Hepatic stellate cell (primary cell): ENCODE results near the gene CBS.
A peak's percentile ranks its signal among the peaks of the same experiment; 100 is the strongest.
"Not testable (repeated sequence)": the region's sequence is repeated elsewhere in the genome, so short reads cannot be mapped to it uniquely, and the experiment has no call there.

ENCODE experiments used
- DNase-seq: peaks from one replicate; pipeline ENCODE4 v3.0.0; 2011; ENCODE audit warnings: low spot score

Gene CBS

DNA sequence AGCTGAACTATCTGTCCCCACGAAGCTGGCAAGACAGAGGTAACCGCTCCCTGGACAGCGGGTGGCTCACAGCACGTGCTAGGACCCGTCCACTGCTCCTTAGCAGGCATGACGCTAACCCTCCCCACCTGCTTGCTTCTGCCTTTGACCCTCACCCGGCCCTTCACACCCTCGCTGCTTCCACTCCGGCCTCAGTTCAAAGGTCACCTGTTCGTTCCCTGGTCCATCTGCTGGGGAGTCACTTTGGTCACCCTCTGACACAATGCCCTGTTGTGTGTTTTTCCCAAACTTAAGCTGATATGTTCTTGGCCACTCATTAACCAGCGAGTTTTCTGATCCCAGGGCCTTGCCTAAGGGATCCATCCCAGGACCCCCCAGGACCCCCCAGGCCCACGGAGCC, 7.6 kb downstream of the CBS start:
- not testable (repeated sequence) for DNase-seq

DNA sequence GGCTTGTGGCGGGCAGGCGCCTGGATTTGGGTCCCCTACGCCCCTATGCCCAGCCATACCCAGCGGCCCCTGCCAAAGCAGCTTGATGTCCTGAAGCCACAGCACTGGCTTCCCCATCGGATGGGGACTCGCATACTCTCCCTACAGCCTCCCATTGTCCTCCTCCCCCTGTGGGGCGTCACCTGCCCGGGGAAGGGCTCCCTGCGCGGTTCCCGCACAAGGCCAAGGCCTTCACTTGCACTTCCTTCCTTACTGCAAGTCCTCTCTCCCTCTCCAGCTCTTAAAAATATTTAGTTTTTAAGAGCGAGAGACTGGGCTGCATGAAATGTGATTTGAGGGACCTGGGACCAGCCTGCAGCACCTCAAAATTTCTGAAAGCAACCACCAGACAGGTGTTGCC, 8.9 kb downstream of the CBS start:
- DNase-seq, result not testable (repeated sequence)

DNA sequence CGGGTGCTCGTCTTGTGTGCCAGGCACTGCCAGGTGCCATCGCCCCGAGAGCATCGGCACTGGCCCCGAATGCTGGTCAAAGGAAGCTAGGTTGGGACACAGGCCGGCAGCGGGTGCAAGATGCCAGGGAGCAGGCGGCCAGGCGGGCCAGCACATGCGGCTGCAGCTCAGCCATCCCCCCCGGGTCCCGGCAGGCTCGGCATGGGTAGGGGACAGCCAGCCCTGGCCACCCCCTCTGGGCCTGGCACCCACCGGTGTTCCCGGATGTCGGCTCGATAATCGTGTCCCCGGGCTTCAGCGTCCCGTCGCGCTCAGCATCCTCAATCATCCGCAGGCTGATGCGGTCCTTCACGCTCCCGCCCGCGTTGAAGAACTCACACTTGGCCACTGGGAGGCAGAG, 9.6 kb downstream of the CBS start:
- DNase-seq, result not testable (repeated sequence)

DNA sequence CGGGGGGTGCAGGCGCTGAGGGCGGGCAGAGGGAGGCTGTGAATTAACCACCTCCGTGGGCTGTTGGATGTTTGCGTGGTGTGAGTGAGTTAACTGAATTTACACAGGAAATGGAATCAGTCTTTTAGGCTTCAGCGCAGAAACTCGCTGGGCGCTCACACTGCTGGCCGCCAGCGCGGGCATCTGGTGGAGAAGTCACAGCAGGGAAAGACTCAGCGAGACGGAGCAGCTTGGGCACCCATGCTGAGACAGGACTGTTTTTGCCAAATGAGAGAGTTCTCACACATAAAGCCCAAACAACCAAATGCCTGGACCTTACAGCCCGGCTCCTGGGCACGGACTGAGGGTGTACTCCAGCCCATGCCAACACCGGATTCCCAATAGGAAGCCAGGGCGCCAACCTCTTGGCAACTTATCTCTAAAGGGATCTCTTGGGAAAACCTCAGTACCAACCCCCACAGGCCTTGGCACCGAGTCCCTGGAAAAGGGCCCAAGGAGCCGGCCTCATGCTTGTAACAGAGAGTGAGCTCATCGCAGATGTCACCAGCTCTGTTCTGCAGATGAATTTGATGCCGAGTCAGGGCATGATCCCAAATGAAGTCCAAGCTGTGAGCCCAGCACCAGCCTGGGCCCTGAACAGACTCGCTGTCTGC, 11.2 kb downstream of the CBS start:
- not testable (repeated sequence) for DNase-seq

DNA sequence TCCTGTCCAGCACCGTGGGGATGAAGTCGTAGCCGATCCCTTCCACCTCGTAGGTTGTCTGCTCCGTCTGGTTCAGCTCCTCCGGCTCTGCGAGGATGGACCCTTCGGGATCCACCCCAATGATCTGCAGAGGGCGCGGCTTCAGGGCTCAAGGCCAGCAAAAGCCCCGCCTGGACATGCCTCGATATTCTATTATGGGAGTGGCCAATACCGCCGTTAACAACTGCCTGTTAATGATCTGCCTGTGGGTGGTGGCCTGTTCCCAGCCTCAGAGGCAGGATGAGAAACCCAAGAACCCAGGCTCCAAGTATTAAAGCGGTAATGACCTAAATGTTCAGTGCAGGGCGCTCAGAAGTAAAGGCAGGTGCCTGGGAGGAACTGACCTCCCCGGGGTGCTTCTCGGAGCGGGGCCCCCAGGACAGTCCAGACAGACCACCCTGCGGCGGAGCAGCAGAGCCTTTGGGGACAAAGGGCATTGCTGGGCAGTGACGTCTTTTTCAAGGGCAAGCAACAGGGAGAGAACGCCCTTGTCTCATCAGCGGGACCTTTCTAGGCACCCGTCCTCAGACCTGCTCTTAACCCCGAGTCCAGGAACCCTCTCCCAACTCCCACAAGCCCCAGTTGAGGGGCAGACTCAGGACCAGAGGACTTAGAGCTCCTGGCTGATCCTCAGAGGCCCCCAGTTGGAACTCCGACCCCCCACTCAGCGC, 12.5 kb downstream of the CBS start:
- DNase-seq, result not testable (repeated sequence)

DNA sequence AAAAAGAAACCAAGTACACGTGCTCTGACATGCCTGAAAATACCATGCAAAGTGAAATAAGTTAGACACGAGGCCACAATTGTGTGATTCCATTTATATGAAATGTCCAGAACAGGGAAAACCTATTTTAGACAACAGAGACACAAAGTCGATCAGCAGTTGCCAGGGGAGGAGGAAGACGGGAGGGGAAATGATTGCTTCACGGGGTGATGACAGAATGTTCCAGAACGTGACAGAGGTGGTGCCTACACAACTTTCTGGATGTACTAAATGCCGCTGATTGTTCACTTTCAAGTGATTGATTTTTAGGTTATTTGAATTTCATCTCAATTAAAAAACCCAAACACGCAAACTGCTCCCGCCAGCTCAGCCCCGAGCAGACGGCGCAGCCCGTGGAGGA, 22.5 kb downstream of the CBS start:
- not testable (repeated sequence) for DNase-seq

DNA sequence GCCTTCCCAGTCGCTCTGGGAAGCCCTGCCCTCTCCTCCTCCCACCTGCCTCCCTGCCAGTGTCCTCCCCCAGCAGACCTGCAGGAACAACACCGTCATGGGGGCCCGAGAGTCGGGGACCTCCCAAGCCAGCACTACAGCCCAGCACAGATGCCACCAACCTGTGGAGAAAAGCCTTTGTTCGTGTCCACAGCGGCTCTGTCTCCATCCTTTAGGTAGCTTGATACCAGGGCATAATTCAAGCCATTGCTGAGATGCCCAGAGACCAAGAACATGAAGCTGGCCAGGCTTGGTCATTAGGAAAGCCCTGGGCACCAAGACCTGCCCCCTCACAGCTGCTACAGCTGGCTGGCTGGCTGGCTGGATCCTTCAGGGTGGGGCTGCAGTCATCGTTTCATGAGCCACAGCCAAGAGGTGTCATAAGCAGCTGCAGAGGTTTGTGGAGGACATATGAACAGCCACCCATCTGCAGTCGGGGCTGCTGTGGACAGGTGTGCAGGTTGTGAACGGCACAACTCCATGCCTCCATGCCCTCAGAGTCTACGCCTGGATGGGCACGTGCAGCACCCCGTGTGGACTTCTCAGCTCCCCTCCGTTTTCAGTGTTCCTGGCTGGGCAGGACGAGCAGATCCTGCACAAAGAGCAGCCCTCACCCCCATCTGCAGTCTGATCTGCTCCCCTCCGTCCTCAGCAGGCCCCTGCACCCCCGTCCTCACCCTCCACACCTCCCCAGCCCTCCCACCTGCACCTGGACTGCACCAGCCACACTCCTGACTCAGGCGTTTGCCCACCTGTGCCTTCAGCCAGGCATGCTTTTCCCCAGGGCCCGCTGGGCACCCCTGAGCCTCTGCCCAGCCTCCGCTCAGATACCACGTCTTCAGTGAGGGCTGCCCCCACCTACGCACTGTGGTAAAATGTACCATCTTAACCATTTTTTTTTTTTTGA, 29.5 kb downstream of the CBS start:
- DNase-seq, result not testable (repeated sequence)

DNA sequence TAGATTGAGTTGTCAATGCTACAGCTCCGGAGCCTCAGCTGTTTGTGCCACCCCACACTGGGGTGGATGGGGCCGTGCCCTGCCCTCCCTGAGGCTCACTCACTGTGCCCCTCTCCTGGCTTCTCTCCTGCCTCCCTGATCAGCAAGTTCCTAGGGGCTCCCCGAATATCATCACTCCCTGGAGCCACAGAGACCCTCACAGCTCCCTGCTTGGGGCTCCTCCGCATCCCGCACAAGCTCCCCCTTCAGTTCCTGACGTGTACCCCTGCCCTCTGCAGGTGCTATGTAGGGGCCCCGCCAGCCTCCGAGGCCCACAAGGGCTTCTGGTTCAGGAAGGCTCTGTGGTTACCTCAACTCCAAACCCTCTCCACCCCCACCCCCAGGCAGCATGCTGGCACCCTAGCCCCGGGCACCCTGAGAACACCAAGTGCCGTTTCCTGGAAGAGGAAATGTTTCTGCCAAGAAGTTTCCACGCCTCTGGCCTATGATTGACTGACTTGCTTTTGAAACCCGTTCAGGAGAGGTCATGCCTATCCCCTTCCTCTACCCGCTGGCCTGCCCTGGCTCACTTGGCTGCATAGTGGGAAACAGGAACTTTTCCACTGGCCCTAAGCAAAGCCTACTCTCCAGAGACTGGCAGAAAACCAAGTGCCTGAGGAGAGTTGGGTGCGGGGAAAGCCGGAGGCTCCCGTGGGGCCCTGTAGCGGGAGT, 30.3 kb downstream of the CBS start:
- not testable (repeated sequence) for DNase-seq

DNA sequence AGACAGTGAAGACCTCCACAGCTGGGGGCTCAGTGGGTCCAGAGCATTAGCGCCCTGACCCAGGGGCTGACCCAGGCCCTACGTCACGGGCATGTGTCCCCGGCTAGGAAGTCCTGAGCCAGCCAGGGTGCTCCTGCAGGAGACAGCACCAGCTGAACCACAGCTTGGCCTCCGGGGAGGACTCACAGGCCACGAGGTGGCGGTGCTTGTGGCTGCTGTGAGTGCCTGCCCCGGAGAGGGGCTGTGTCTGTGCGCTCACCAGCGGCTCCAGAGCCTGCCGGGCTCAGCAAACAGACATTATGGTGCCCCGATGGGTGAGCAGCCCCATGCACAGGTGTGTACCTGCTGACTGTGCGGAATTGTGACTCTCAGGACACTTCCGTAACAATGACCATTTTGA, 31.1 kb downstream of the CBS start:
- not testable (repeated sequence) for DNase-seq

DNA sequence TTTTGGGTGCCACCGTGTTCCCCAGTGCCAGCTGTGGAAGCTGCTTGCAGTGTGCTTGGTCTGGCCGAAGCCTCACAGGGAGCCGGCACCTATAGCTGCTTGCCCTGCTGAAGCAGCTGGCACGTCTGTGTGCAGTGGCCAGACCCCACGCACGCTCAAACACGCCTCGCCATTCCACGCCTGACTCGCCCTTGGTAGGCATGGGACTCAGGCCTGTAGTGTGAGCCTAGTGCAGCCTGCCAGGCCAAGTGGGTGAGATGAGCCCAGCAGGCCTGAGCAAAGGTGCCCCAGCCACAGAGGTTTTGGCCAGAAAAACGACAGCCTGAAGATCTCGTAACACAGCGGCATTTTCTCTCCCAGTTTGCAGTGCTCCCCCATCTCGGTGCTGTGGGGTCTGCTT, 32.3 kb downstream of the CBS start:
- DNase-seq, result not testable (repeated sequence)

DNA sequence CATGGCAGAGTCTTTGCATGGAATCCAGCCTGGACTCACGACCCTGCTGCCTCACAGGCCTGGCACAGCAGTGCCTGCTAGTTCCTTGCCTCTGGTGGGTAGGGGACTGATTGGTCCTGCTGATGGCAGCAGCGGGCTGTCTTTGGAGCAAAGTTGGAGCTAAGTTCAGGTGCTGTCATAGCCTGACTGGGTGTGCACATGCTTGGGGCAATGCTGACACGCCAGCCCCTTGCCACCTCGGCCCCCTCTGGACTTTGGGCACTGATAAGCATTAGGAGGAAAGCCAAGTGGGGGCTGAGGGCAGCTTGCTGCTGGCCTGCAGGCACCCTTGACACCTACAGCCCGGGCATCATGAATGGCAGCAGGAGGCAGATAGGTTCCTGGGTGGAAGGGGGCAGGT, 33.5 kb downstream of the CBS start:
- not testable (repeated sequence) for DNase-seq

DNA sequence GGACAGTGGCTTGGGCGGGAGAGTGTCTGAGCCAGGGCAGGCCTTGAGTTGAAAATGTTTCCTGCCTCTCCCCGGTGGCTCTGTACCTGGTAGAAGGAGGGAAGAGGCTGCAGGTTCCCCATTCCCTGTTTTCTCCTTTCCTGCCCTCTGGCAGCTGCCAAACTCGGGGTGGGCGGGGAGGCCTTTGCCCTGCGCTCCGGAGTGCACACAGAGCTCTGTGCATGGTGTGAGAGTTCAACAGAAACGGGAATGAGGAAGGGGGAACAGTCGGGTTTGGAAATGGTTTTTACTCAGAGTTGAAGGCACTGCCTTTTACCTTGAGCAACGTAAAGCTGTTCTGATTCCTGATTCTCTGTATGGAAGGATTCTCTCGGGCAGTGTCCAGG, 37.0 kb downstream of the CBS start:
- DNase-seq, result not testable (repeated sequence)

DNA sequence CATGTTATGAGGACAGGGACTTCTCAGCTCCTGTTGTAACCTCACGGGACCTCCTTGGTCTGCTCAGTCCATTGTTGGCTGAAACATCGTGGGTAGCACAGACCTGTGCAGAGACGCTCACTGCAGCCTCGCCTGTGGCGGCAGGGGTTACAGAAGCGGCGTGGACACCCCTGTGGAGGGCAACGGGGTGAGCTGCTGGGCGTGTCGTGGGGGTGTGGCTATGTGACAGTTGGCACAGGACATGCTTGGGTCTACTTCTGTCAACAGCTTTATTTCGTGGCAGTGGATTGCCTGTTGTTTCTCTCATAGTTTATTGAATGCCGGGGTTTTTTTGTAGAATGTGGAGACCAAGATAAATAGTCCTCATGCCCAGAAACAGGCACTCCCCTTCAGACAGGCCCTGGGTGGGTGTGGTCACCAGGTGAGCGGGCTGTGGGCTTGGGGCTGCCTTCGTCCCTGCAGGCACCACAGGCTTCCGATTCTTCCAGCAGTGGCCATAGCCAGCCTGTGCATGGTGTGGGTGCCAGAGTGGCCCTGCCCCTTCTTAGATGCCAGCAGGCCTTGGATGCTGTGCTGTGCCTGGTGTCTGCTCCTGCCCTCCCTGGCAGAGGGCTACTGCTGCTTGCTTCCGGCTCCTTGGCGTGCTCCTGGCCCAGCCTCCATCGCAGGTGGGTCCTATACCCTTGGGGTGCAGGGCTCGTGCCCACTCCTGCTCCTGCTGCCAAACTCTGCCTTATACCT, 37.5 kb downstream of the CBS start:
- not testable (repeated sequence) for DNase-seq

DNA sequence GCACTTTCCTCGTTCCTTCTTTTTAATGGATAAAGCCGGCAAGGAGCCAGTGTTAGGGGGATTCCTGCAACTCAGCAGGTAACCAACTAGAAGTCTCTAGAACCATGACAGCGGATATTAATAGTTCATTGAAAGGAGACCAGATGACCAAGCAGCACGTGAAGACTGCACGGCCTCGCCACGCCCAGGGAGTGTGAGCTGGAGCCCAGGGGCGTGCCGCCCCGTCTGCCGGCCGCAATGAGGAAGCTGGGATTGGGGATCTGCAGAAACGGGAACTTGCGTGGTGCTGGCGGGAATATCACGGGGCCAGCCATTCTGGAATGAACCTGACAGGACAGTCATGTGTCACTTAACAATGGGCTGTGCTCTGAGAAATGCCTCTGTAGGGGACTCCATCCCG, 38.7 kb downstream of the CBS start:
- DNase-seq, result not testable (repeated sequence)

DNA sequence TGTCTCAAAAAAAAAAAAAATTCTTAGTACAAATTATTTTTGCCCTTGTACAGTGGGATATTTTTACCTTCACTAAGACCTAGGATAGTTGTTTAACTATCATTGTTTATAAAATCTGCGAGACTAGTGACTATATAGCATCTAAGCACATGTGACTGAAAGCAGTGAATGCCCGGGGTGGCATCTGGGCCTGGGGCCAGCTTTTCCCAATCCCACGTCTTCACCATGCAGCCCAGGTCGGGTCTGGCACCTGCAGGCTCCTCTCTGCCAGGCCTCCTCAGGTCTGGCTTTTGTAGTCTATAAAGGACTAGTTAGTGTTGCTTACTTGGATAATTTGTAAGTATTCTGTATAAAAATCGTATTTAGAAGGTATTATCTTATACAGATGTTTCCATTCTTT, 40.8 kb downstream of the CBS start:
- DNase-seq, result no peak

DNA sequence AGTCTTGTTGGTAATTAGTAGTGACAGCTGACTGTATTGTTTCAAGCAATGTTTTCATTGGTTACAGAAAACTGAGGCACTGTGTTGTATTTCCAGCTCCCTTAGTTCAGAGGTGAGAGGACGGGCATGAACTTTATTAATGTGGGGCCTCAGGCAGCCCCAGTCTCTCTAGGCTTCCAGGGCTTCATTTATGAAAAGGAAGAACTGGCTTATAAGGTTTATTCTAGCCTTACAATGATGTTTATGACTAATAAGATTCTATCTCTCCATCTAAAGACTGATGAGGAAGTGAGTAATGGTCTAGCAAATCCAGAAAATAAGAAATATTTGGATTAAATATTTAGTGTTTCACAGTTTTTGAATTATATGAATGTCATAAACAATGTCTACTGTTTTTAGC, 41.5 kb downstream of the CBS start:
- no peak for DNase-seq

DNA sequence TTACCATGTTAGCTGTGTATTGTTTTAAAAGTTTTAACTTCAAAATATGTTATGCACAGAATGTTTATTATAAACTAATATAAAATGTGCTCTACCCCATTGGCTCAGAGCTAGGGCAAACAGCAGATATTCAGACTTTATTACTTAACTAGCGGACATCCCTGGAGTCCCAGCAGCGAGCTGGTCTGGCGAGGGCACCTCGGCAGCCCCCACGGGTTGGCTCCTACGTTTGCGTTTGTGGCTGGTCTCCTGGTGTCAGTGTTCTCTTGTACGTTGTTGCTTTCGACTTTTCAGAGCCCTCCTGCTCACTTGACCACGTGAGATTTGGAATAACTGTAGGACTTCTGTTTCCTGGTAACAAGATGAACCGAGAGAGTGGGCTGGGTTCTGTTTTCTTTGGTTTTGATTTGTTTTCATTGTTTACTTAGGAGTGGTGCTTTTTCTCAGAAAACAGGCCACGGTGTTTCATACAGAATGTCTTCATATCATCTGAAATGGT, 44.5 kb downstream of the CBS start:
- no peak for DNase-seq

DNA sequence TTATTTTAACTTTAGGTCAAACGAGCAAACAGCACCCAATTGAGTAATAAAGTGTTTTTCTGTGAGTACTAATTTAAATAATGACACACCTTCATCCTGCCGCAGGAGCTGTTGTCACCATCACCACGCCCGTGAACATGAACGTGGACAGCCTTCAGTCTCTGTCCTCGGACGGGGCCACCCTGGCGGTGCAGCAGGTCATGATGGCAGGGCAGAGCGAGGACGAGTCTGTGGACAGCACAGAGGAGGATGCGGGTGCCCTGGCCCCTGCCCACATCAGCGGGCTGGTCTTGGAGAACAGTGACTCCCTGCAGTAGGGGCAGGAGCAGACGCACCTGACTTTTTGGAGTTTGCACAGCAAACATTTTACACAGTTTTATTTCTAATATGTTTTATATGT, 45.9 kb downstream of the CBS start:
- no peak for DNase-seq

DNA sequence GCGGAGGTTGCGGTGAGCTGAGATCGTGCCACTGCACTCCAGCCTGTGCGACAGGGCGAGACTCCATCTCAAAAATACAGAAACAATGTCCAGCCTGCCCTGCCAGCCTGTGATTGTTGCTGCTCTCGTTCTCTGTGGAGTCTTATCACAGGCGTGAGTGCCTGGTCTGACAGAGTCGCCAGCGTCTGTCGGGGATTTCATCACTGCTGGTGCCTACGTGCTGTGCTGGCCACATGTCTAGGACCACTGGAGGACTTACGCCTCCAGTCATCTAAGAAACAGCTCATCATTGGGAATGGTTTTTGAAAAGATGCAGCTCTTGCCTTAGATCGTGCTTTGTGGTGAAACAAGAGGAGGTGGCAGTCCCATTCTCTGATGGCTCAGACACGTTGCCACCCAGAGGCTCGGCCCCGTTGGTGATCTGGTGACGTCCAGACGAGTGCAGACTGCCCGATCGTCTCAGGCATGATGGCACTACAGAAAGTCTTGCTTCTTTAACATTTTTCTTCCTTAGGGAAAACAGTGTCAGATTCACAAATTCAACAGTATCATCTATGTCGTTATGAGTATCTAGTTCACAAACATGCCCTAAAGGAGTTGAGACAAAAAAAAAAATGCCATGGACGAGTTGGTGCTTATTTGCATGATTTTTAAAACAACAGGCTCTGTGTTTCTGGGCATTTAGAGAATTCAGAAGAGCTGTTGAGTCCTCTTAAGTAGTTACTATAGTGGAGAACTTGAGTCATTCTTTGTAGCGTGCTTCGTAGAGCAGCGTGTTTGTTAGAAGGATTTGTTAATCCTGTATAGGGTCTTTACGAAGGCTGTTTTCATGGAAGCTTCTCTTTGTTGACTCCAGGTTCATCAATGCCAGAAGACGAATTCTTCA, 47.5 kb downstream of the CBS start:
- no peak for DNase-seq

DNA sequence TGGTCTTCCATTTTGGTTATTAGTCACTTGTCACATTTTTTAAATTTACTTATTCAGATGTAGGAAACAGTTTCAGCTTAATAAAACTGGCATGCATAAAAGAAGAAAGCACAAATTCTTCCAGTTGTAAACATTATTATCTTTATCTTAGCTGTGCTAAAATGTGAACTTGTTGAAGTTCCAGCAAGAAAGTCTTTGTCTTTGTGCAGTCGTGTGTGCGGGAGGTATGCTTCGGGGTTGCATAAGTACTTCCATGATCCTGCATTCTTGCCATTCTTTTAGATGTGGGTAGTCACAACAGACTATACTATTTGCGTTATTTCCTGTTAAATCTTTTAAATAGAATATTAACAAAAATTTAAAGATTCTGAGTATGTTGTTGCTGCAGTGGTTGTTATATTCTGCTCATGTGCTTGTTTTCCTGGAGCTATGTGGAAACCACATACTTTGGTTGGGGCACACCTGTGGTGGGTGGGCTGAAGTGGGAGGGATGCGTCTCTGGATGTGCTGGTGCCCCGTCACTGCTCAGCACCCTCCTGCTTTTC, 49.9 kb downstream of the CBS start:
- DNase-seq, result peak; percentile 36
